Inflammatory macrophage treated with lipopolysaccharide for 4 hours (primary cell): Measurements from ENCODE around the gene NRP2.

Experiments
- DNase-seq: peaks from one replicate; pipeline ENCODE4 v3.0.0-alpha.2; 2020

NRP2 gene

GRCh38 chr2:205660521-205661124, 21.7 kb upstream of the NRP2 start:
- DNase-seq = peak; percentile 6

- DNase-seq = no peak
Measured at GRCh38 chr2:205661281-205661680, 21.0 kb upstream of the NRP2 start.

DNA sequence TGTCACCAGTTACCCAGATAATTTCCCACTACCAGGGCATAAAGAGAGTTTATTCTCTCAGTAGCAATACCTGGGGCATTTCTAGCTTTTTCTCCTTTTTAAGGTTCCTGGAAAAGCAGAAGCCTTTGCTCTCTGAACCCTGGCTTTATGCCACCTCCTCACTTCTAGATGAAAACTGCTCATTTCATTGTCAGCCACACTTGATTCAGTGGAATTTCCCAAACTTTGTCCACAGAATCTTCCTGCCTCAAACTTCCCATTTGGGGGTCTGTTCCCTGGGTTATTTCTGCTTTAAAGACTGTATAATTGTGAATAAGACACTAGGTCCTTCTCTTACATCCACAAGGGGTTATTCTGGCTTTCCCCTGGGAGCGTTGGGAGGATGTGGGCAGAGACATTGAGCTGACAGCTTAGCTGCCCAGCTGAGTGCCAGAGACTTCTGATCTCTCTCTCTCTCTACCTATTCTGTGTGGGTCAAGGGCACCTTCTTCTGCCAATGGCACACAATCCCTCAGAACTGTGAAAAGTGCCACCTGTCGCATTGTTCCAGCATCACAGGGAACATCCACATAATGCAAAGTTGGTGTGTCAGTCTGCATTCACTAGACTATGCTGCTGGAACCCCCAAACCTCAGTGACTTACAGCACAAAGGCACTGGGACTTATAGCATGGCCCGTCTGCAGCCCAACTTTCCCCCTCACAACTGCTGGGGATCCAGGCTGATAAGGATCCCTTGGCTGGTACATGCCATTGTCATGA, 19.9 kb upstream of the NRP2 start:
- no peak for DNase-seq

- DNase-seq = no peak
Measured at GRCh38 chr2:205665791-205666190, 16.5 kb upstream of the NRP2 start.

GRCh38 chr2:205670292-205670691, 12.0 kb upstream of the NRP2 start:
- DNase-seq = no peak

- no peak for DNase-seq
Measured at GRCh38 chr2:205673312-205673711, 9.0 kb upstream of the NRP2 start.

DNA sequence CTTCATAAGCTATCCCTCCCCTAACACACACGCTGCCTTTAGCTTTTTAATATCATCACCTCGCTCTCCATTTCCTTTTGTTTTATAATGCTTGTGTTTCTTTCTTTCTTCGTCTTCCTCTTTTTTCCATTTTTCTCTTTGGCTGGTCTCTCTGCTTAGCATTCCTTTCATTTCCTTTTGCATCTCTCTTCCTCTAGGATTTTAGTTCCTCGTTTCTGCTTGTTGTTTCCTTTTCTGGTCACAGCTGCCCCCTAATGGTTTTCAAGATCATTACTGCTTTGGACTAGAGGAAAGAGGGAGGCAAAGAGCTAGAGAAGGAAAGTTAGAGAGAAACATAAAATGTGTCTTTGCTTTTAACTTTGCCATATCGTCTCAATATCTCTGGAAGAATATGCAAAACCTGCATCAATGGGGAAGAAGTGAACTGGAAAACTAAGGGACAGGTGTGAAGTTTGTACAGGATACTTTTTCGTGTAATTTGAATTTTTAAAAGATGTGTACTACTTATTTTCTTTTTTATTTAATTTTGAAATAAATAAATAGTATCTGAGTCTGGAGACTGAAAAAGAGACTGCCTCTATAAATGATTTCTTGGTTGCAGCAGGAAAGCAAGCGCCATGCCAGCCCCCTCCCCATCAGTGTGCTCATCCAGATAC, 6.3 kb upstream of the NRP2 start:
- DNase-seq = peak; percentile 61

DNA sequence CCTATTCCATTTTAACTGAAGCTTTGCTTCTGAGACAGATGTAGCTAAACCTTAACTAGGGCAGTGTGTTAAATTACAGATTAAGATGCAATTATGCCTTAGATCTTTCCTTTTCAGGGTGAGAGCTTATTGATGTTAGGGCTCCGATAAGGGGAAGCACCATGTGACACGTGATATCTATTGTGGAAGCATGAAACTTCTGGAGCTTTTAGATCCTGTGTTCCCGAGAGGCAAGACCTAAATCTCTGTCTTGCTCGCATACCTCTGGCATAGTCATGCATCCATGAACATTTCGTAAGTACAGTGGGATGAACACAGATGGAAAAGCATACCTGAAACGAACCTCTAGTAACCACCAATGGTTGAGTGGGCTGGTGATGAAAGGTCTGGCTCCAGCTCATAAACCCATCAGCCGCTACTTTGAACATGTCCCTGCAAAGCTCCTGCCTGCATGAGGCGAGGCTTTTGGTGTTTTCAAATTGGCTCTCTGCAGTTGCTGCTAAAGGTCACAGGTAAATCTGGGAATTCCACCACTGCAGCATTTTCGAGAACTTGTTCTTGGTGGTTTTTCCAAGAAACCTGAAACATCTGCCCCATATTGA, 3.7 kb upstream of the NRP2 start:
- no peak for DNase-seq

DNA sequence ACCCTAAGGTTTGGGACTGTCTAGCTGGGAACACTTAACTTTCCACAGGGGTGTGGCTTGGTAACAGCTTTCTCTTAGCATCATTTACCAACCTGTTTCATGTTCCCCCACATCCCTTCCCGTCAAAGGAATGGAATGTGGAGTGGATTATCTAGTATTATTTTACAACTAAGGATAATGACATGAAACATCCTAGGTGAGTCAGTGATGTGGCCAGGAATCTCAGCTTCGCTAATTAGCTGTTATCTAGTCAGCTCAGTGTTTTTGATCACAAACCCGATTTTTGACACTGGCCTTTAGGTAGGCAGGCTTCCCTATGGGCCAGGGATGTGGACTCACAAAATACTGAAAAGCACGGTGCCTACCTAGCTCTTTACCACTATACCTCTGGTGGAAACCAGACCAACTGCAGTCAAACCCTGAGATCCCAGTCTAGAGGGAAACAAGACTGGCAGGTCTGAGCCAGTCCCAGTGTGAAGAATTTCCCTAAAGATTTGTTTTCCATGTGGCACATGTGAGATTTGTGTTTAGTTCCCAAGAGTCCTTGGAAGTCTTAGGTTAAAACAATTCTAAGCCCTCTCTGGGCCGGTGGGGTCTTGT, 2.8 kb upstream of the NRP2 start:
- no peak for DNase-seq

GRCh38 chr2:205680067-205680466, 2.2 kb upstream of the NRP2 start:
- DNase-seq = peak; percentile 70

GRCh38 chr2:205680903-205681302, 1.4 kb upstream of the NRP2 start:
- no peak for DNase-seq

- no peak for DNase-seq
Measured at GRCh38 chr2:205681401-205682238, 681 bp upstream of the NRP2 start.

DNA sequence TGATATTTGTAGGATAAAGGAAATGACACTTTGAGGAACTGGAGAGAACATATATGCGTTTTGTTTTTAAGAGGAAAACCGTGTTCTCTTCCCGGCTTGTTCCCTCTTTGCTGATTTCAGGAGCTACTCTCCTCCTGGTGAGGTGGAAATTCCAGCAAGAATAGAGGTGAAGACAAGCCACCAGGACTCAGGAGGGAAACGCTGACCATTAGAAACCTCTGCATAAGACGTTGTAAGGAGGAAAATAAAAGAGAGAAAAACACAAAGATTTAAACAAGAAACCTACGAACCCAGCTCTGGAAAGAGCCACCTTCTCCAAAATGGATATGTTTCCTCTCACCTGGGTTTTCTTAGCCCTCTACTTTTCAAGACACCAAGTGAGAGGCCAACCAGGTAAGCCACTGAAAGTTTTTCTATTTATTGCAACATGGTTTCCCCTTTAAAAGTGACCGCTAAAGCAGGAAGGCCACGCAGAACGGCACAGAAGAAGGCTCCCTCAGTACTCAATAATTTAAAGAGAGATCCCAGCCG, 735 bp downstream of the NRP2 start:
- no peak for DNase-seq

- peak; percentile 81 for DNase-seq
Measured at GRCh38 chr2:205683502-205684367, 1.4 kb downstream of the NRP2 start.

GRCh38 chr2:205684871-205685313, 2.6 kb downstream of the NRP2 start:
- DNase-seq = peak; percentile 39

- DNase-seq = peak; percentile 54
Measured at GRCh38 chr2:205685314-205686055, 3.2 kb downstream of the NRP2 start.

DNA sequence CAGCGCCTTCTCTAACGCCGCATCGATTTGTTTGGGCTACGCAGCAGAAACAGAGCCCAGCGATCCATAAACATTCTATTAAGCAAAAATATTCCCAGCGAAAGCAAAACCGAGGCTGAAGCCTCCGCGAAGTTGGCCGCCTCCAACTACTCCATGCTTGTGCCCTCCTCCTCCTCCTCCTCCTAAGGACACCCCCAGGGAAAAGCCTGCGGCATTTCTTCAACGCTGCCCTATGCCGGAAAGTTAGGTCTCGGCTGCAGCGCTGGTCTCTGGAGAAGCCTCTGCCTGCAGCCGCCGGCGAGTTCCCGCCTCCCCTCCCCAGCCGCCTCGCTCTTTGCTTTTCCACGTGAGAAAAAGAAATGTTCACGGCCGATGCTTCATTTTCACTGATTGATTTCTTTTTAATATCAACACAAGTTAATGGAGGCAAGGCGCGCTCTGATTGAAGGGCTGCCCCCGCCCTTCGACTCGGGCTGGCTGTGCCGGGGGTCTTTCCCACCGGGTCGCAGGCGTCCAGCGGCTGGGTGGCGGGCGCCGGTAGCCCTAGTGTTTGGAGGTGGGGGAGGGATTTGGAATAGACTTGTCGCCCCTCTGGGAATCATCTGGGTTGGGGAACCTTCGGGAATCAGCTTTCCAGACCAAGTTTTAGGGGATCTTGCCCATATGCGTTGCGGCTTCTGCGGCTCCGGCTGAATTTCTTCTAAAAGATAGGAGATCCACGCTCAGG, 3.9 kb downstream of the NRP2 start:
- DNase-seq = peak; percentile 25

DNA sequence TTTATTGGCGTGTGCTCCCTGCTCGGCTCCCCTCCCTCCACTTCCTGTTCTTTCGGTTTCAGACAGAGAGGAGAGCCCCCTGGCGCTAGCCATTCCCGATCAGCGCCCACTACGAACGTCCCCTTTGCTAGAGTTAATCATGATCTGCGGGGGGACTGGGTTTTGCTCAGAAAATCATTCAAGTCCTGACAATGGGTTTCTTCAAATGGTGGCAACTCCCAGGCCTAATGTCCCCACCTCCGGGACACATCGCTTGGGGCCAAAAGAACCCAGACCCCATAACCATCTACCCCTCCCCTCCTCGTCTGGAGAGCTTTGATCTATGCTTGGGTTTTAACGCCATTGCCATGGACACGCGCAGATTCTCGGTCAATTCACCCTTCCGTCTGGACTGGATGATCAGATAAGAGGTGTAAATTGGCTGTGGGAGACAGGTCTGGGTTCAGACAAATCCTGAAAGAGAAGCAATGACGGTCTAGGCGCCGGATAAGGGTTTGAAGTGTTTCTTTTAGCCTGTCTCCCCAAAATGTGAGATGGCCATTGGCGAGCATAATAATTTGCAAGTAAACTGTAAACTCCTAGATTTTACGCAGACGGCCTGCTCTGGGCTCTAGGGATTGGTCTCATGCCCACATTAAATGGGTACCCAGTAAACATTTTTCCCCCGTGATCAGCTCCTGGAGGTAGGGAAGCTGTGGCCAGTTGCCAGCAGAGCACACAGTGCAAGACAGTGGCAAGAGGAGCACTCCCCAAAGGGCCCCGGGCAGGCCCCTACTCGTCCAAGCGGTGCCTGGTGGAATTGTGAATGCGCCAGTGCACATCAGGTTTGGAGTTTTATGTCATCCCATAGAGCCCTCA, 4.7 kb downstream of the NRP2 start:
- DNase-seq = no peak

GRCh38 chr2:205687641-205687956, 5.3 kb downstream of the NRP2 start:
- no peak for DNase-seq
